DOHH2 (cell line): ENCODE data around the gene VIPAS39.

Experiments
- H3F3A ChIP-seq: fragments of 200-600 bp; sonication (generic), shearing (Covaris generic); 2 replicates; pipeline ENCODE4 v1.6.0; 2016; ENCODE audit warnings: antibody characterized with exemption, mild to moderate bottlenecking; ENCODE audit not compliant: control insufficient read depth, insufficient read depth
- H3K27ac ChIP-seq: fragments of 200-600 bp; sonication (generic); 2 replicates; pipeline ENCODE4 v1.5.1; 2014; ENCODE audit warnings: low read depth, mild to moderate bottlenecking, low read length, moderate library complexity
- H3K27me3 ChIP-seq: fragments of 200-600 bp; sonication (generic); 2 replicates; pipeline ENCODE4 v1.6.1; 2014; ENCODE audit warnings: mild to moderate bottlenecking, low read length, mixed read lengths; ENCODE audit not compliant: control insufficient read depth
- H3K36me3 ChIP-seq: fragments of 200-600 bp; sonication (generic); 2 replicates; pipeline ENCODE4 v1.6.1; 2014; ENCODE audit warnings: mild to moderate bottlenecking, low read length, moderate library complexity, mixed read lengths; ENCODE audit not compliant: control insufficient read depth
- H3K4me1 ChIP-seq: fragments of 200-600 bp; sonication (generic); 2 replicates; pipeline ENCODE4 v1.6.1; 2014; ENCODE audit warnings: mild to moderate bottlenecking, low read length, mixed read lengths; ENCODE audit not compliant: control insufficient read depth
- H3K4me2 ChIP-seq: fragments of 200-600 bp; sonication (generic); 2 replicates; pipeline ENCODE4 v1.6.0; 2014; ENCODE audit warnings: mild to moderate bottlenecking, low read length, moderate library complexity
- H3K4me3 ChIP-seq: fragments of 200-600 bp; sonication (generic); 2 replicates; pipeline ENCODE4 v1.5.1; 2014; ENCODE audit warnings: mild to moderate bottlenecking, low read length, mixed read lengths
- H3K79me2 ChIP-seq: fragments of 200-600 bp; sonication (generic); 2 replicates; pipeline ENCODE4 v1.6.1; 2014; ENCODE audit warnings: mild to moderate bottlenecking, low read length, mixed read lengths; ENCODE audit not compliant: control insufficient read depth
- H3K9me2 ChIP-seq: fragments of 200-600 bp; sonication (generic); replicated peaks from 2 replicates; pipeline ENCODE4 v1.6.1; 2014; ENCODE audit warnings: mild to moderate bottlenecking, low read length, mixed read lengths; ENCODE audit not compliant: control insufficient read depth
- H3K9me3 ChIP-seq: fragments of 200-600 bp; sonication (generic); 2 replicates; pipeline ENCODE4 v1.6.1; 2014; ENCODE audit warnings: antibody characterized with exemption, low read length, mixed read lengths; ENCODE audit not compliant: control insufficient read depth, insufficient read depth
- H4K20me1 ChIP-seq: fragments of 200-600 bp; sonication (generic); 2 replicates; pipeline ENCODE4 v1.6.0; 2014; ENCODE audit warnings: low read depth, mild to moderate bottlenecking, antibody characterized with exemption, low read length, moderate library complexity; ENCODE audit not compliant: control insufficient read depth, insufficient read depth
- EZH2phosphoT487 ChIP-seq: fragments of 200-600 bp; sonication (generic); IDR thresholded peaks from 2 replicates; pipeline ENCODE4 v1.6.1; 2017; ENCODE audit warnings: borderline replicate concordance, mild to moderate bottlenecking, antibody characterized with exemption, low read length, moderate library complexity, mixed read lengths
- TF ChIP-seq, protein P1 (sequence below): fragments of 200-600 bp; sonication (generic); IDR thresholded peaks from one replicate; pipeline ENCODE4 v1.5.1; 2014; ENCODE audit warnings: antibody characterized with exemption, mild to moderate bottlenecking, low read depth, low read length; ENCODE audit not compliant: poor library complexity, severe bottlenecking

The VIPAS39 gene

DNA sequence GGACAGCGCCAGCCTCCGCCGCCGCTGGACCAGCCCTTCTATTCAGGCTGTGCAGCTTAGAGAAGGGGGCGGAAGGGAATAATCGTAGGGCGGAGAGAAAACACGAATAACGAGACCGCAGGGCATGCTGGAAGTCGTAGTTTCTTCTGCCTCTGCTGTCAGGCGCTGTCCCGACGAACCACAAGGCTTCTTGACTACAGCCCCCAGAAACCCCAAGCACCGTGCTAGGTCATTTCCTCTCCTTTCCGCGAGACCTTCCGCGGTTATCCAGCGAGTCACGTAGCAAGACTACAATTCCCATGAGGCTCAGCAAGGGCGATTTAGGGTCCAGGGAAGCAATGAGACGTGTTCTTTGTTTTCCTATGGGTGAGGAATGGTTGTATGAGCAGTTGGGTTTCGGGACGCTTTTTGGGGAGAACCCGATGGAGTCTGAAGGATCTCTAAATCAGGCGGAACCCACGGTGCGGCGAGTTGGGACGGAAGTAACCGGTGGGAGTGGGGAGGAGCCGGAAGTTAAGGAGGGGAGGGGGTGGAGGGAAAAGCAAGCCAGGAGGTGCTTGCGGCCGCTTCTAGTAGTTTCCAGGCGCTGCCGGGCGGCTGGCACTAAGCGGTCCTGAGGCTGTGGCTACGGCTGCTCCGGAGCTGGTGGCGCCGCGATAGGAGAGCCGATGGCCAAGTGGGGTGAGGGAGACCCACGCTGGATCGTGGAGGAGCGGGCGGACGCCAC is at the start of gene VIPAS39, which contains the start of gene AHSA1:
Gene VIPAS39 (minus strand): TSS at position 80 of the 727 bp plus-strand sequence. CDS start 3,499 bp downstream, outside the sequence.
Gene AHSA1 (plus strand): TSS at position 572 of the 727 bp plus-strand sequence. CDS start 97 bp downstream, at position 669.
- Histone ChIP-seq H3K79me2 (peaks cover 77% of the 10 kb centered on the region), H3K27ac (peak within 1 kb of the TSS; percentile 80), H3F3A (no peaks in the 10 kb centered on the region), H3K4me1 (peaks cover 24% of the 10 kb centered on the region), H3K9me3 (no peaks in the 10 kb centered on the region), H3K9me2 (no peaks in the 10 kb centered on the region), H3K4me3 (peak within 1 kb of the TSS; percentile 99), H3K36me3 (peaks cover 59% of the 10 kb centered on the region), H3K4me2 (peak within 1 kb of the TSS; percentile 85), H3K27me3 (no peaks in the 10 kb centered on the region), H4K20me1 (peaks cover 12% of the 10 kb centered on the region; the same call in 1 of the 2 replicates)
- TF ChIP-seq, protein P1, sequence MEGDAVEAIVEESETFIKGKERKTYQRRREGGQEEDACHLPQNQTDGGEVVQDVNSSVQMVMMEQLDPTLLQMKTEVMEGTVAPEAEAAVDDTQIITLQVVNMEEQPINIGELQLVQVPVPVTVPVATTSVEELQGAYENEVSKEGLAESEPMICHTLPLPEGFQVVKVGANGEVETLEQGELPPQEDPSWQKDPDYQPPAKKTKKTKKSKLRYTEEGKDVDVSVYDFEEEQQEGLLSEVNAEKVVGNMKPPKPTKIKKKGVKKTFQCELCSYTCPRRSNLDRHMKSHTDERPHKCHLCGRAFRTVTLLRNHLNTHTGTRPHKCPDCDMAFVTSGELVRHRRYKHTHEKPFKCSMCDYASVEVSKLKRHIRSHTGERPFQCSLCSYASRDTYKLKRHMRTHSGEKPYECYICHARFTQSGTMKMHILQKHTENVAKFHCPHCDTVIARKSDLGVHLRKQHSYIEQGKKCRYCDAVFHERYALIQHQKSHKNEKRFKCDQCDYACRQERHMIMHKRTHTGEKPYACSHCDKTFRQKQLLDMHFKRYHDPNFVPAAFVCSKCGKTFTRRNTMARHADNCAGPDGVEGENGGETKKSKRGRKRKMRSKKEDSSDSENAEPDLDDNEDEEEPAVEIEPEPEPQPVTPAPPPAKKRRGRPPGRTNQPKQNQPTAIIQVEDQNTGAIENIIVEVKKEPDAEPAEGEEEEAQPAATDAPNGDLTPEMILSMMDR, result no peak

DNA sequence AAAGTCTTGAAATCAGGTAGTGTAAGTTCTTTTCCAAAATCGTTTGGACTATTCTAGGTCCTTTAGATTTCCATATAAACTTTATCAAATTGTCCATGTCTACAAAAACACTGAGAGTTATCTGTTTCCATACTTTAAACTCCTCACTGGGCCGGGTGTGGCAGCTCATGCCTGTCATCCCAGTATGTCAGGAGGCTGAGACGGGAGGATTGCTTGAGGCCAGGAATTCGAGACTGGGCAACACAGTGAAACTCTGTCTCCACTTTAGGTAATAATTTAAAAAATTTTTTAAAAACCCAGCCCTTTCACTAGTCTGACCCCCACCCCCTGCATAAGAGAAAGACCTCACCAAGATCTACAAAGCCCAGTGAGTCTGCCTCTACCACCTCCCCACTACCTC is 47.6 kb upstream of the VIPAS39 start:
- Histone ChIP-seq H3K27ac (no peak overlapping the region), H3K79me2 (no peaks in the 10 kb centered on the region), H4K20me1 (no peaks in the 10 kb centered on the region), H3K4me2 (no peak overlapping the region), H3K36me3 (peaks cover 20% of the 10 kb centered on the region; the same call in 1 of the 2 replicates), H3K9me2 (no peaks in the 10 kb centered on the region), H3K9me3 (no peaks in the 10 kb centered on the region), H3F3A (peaks cover 6% of the 10 kb centered on the region), H3K4me1 (peaks cover 7% of the 10 kb centered on the region), H3K27me3 (peaks cover 5% of the 10 kb centered on the region), H3K4me3 (no peak overlapping the region)
- TF ChIP-seq, protein P1, result no peak
- TF ChIP-seq EZH2phosphoT487, result no peak

DNA sequence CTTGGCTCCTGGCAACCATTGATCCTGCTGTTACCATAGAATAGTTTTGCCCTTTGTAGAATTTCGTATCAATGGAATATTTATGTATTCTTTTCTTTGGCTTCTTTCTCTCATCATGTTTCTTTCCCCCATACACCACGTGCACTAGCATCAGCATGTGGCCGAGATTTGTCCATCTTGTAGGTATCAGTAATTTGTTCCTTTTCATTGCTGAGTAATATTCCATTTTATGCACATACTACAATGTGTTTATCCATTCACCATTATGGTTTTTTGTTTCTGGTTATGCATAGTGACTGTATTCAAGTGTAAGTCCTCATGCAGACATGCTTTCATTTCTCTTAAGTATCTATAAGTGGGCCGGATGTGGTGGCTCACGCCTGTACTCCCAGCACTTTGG is 45.7 kb upstream of the VIPAS39 start:
- no peak overlapping the region for H3K4me3 ChIP-seq
- H3K9me3 ChIP-seq, result no peaks in the 10 kb centered on the region
- H3K9me2 ChIP-seq, result no peaks in the 10 kb centered on the region
- H3K4me1 ChIP-seq, result peaks cover 26% of the 10 kb centered on the region
- no peaks in the 10 kb centered on the region for H4K20me1 ChIP-seq
- H3F3A ChIP-seq, result peaks cover 6% of the 10 kb centered on the region; the same call in 1 of the 2 replicates
- TF ChIP-seq, protein P1, result no peak
- no peak for TF ChIP-seq EZH2phosphoT487
- H3K36me3 ChIP-seq, result peaks cover 4% of the 10 kb centered on the region; the same call in 1 of the 2 replicates
- H3K27me3 ChIP-seq, result peaks cover 24% of the 10 kb centered on the region
- H3K79me2 ChIP-seq, result no peaks in the 10 kb centered on the region
- H3K27ac ChIP-seq, result no peak overlapping the region
- H3K4me2 ChIP-seq, result no peak overlapping the region
